Measurements from ENCODE around the gene SDHAF2.
A peak's percentile ranks its signal among the peaks of the same experiment; 100 is the strongest.
"Not testable (repeated sequence)": the region's sequence is repeated elsewhere in the genome, so short reads cannot be mapped to it uniquely, and the experiment has no call there.

Gene SDHAF2

GRCh38 chr11:61475433-61475832 lies 45.5 kb downstream of the SDHAF2 start:
- DNase-seq (ENCODE audit: low read depth in 2 of 2, low spot score in 1 of 2), result no peak

GRCh38 chr11:61476371-61476770 lies 46.4 kb downstream of the SDHAF2 start:
- no peak for DNase-seq (ENCODE audit: low read depth in 2 of 2, low spot score in 1 of 2)

GRCh38 chr11:61477126-61477525 lies 47.2 kb downstream of the SDHAF2 start:
- no peak for DNase-seq (ENCODE audit: low read depth in 2 of 2, low spot score in 1 of 2)

GRCh38 chr11:61477727-61478148 lies 47.8 kb downstream of the SDHAF2 start:
- peak; percentile 33 to 38 for DNase-seq (ENCODE audit: low read depth in 2 of 2, low spot score in 1 of 2)

GRCh38 chr11:61479360-61480058 lies 49.6 kb downstream of the SDHAF2 start:
- DNase-seq (ENCODE audit: low read depth in 2 of 2, low spot score in 1 of 2), result not testable (repeated sequence)

- no peak for DNase-seq (ENCODE audit: low read depth in 2 of 2, low spot score in 1 of 2)
Observed at GRCh38 chr11:61480261-61480993, 50.5 kb downstream of the SDHAF2 start.

GRCh38 chr11:61480994-61481335 lies 51.0 kb downstream of the SDHAF2 start:
- no peak for DNase-seq (ENCODE audit: low read depth in 2 of 2, low spot score in 1 of 2)

GRCh38 chr11:61481806-61482205 lies 51.9 kb downstream of the SDHAF2 start:
- DNase-seq (ENCODE audit: low read depth in 2 of 2, low spot score in 1 of 2), result no peak

- DNase-seq (ENCODE audit: low read depth in 2 of 2, low spot score in 1 of 2), result no peak
Observed at GRCh38 chr11:61482513-61482912, 52.6 kb downstream of the SDHAF2 start.

GRCh38 chr11:61484541-61484940 lies 54.6 kb downstream of the SDHAF2 start:
- no peak for DNase-seq (ENCODE audit: low read depth in 2 of 2, low spot score in 1 of 2)

- DNase-seq (ENCODE audit: low read depth in 2 of 2, low spot score in 1 of 2), result no peak
Observed at GRCh38 chr11:61485080-61485479, 55.2 kb downstream of the SDHAF2 start.

- no peak for DNase-seq (ENCODE audit: low read depth in 2 of 2, low spot score in 1 of 2)
Observed at GRCh38 chr11:61486011-61486620, 56.2 kb downstream of the SDHAF2 start.

- DNase-seq (ENCODE audit: low read depth in 2 of 2, low spot score in 1 of 2), result no peak
Observed at GRCh38 chr11:61486779-61487178, 56.9 kb downstream of the SDHAF2 start.

GRCh38 chr11:61487342-61488025 lies 57.6 kb downstream of the SDHAF2 start:
- DNase-seq (ENCODE audit: low read depth in 2 of 2, low spot score in 1 of 2), result no peak

GRCh38 chr11:61488651-61489291 lies 58.8 kb downstream of the SDHAF2 start:
- no peak for DNase-seq (ENCODE audit: low read depth in 2 of 2, low spot score in 1 of 2)

GRCh38 chr11:61489833-61490721 lies 60.2 kb downstream of the SDHAF2 start:
- DNase-seq (ENCODE audit: low read depth in 2 of 2, low spot score in 1 of 2), result no peak

- DNase-seq (ENCODE audit: low read depth in 2 of 2, low spot score in 1 of 2), result no peak
Observed at GRCh38 chr11:61491736-61492395, 61.9 kb downstream of the SDHAF2 start.

- no peak for DNase-seq (ENCODE audit: low read depth in 2 of 2, low spot score in 1 of 2)
Observed at GRCh38 chr11:61494381-61494961, 64.5 kb downstream of the SDHAF2 start.
